SU-DHL-6 (cell line): ENCODE results near the gene THRA.

Source experiments
- EZH2phosphoT487 ChIP-seq: fragments of 200-600 bp; sonication (generic), shearing (Covaris generic); conservative IDR thresholded peaks from 2 replicates; pipeline ENCODE4 v1.6.1; 2018; ENCODE audit warnings: mild to moderate bottlenecking, antibody characterized with exemption, low read length, moderate library complexity, mixed read lengths
- TF ChIP-seq, protein P1 (sequence below): fragments of 200-600 bp; sonication (generic); IDR thresholded peaks from one replicate; pipeline ENCODE4 v1.5.1; 2017; ENCODE audit warnings: antibody characterized with exemption, mild to moderate bottlenecking, low read length, moderate library complexity; ENCODE audit not compliant: insufficient read depth, poor library complexity, severe bottlenecking

DNA sequence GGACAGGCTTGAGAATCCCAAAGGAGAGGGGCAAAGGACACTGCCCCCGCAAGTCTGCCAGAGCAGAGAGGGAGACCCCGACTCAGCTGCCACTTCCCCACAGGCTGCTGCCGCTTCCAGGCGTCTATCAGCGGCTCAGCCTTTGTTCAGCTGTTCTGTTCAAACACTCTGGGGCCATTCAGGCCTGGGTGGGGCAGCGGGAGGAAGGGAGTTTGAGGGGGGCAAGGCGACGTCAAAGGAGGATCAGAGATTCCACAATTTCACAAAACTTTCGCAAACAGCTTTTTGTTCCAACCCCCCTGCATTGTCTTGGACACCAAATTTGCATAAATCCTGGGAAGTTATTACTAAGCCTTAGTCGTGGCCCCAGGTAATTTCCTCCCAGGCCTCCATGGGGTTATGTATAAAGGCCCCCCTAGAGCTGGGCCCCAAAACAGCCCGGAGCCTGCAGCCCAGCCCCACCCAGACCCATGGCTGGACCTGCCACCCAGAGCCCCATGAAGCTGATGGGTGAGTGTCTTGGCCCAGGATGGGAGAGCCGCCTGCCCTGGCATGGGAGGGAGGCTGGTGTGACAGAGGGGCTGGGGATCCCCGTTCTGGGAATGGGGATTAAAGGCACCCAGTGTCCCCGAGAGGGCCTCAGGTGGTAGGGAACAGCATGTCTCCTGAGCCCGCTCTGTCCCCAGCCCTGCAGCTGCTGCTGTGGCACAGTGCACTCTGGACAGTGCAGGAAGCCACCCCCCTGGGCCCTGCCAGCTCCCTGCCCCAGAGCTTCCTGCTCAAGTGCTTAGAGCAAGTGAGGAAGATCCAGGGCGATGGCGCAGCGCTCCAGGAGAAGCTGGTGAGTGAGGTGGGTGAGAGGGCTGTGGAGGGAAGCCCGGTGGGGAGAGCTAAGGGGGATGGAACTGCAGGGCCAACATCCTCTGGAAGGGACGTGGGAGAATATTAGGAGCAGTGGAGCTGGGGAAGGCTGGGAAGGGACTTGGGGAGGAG lies 47.5 kb upstream of the THRA start, which contains the start of gene CSF3:
- TF ChIP-seq, protein P1, sequence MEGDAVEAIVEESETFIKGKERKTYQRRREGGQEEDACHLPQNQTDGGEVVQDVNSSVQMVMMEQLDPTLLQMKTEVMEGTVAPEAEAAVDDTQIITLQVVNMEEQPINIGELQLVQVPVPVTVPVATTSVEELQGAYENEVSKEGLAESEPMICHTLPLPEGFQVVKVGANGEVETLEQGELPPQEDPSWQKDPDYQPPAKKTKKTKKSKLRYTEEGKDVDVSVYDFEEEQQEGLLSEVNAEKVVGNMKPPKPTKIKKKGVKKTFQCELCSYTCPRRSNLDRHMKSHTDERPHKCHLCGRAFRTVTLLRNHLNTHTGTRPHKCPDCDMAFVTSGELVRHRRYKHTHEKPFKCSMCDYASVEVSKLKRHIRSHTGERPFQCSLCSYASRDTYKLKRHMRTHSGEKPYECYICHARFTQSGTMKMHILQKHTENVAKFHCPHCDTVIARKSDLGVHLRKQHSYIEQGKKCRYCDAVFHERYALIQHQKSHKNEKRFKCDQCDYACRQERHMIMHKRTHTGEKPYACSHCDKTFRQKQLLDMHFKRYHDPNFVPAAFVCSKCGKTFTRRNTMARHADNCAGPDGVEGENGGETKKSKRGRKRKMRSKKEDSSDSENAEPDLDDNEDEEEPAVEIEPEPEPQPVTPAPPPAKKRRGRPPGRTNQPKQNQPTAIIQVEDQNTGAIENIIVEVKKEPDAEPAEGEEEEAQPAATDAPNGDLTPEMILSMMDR: no peak
- no peak for TF ChIP-seq EZH2phosphoT487
